Activated CD4-positive, CD25-positive, alpha-beta regulatory T cell (primary cell): ENCODE results near the gene SLC47A2.
A peak's percentile ranks its signal among the peaks of the same experiment; 100 is the strongest.
"Not testable (repeated sequence)": the region's sequence is repeated elsewhere in the genome, so short reads cannot be mapped to it uniquely, and the experiment has no call there.

Source experiments
- DNase-seq, 4 experiments: peaks; one replicate each; lab custom pipeline; 2025; lab: John Stamatoyannopoulos, UW

SLC47A2 gene, protein sequence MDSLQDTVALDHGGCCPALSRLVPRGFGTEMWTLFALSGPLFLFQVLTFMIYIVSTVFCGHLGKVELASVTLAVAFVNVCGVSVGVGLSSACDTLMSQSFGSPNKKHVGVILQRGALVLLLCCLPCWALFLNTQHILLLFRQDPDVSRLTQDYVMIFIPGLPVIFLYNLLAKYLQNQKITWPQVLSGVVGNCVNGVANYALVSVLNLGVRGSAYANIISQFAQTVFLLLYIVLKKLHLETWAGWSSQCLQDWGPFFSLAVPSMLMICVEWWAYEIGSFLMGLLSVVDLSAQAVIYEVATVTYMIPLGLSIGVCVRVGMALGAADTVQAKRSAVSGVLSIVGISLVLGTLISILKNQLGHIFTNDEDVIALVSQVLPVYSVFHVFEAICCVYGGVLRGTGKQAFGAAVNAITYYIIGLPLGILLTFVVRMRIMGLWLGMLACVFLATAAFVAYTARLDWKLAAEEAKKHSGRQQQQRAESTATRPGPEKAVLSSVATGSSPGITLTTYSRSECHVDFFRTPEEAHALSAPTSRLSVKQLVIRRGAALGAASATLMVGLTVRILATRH

DNA sequence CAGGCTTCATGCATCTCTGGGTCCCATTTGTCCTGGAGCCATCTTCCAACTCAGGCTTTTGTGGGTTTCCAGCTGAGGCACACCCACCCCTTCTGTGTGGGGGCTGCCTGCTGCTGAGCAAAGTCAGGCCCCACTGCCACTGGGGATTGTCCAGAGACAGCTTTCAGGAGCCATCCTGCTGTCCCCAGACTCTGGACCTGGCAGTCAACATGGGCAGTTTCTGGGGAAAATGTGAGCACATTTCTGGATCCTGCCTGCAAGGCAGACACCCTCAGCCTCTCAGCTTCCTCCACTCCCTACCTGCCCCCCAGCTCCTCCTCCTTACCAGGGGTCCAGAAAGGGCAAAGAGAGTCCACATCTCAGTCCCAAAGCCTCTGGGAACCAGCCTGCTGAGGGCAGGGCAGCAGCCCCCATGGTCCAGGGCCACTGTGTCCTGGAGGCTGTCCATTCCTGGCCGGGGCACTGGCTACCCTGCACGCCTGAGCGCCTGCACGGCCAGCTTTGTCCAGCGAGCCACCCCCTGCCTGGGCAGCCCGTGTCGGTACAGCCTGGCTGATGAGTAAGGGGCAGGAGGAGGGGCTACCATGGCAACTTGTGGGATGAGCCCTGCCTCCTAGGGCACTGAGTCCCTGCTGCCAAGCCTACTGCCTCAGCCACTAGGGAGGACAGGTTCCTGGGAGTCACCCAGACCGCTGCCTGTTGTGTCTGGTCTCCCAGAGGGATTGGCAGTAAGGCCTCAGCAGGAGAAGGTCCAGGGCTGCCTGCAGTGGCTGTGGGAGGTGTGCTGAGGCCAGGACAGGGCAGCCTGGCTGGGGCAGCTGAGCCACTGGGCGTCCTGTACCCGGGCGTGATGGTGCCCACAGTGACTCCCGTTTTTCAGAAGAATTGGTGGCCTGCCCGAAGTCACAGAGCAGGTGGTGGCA is at the start of gene SLC47A2:
TSS of gene SLC47A2 (minus strand) at position 477 of the 923 bp plus-strand sequence. CDS start at position 448, 29 bp downstream.
- no peak for DNase-seq

DNA sequence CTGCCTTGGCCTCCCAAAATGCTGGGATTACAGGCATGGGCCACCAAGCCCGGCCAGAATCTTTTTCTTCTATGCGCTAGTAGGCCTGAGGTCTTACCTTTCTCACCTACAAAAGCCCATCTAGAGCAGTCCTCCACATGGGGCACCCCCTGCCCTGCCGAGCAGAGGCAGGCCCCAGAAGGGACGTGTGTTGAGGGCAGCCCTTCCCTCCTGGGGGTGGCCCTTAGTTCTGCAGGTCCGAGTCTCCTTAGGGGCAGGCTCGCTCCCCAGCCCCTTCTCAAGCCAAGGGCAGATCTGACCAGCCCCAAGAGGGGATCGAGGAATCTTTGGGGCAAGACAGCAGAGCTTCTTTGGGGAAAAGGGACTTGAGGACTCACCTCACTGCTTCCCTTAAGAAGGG is 49.6 kb upstream of the SLC47A2 start:
- DNase-seq, result no peak

DNA sequence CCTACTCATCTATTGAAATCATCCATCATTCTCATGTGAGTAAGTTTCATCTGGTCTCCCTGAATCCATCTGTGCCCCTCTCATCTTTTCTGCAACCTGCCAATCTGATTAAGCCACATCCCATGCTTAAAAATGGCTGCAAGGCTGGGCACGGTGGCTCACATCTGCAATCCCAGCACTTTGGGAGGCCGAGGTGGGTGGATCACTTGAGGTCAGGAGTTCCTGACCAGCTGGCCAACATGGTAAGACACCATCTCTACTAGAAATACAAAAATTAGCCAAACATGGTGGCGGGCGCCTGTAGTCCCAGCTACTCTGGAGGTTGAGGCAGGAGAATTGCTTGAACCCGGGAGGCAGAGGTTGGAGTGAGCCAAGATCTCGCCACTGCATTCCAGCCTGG is 47.6 kb upstream of the SLC47A2 start:
- not testable (repeated sequence) for DNase-seq

DNA sequence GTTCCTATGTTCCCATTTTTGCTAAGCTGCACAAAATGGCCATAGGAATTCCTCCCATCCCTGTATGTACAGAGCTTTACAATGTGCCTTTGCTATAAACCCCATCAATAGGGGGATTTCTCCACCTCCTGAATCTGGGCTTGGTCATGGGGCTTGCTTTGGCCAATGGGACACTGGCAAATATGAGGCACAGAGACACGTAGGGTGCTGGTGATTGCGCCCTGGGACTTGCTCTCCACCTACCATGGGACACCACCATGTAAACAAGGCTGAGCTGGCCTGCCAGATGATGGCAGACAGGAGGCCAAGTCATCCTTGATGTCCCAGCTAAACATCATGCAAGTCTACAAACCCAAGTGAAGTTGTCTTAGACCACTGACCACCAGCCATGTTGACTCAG is 47.0 kb upstream of the SLC47A2 start:
- no peak for DNase-seq

DNA sequence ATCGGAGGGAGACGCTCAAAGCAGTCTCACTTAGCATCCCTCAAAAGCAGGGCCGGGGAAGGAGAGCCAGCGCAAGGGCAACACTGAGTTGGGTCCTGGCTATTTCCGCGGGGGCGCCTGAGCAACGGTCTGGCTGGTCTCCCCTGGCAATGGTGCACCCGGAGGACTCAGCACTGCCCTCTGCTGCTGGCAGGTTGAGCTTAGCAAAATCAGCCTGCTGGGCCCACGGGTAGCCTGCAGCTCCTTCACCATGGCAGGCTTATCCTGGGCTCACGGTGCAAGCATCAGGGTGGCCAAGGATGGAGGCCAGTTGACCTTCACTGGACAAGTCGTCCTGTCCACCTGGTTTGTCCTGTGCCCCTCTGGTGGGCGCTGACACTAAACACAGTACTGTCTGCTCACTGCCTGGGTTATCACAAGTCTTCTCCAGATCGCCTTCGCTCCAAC is 46.2 kb upstream of the SLC47A2 start:
- peak in 2 of 4 experiments; percentile 28 to 40 for DNase-seq

DNA sequence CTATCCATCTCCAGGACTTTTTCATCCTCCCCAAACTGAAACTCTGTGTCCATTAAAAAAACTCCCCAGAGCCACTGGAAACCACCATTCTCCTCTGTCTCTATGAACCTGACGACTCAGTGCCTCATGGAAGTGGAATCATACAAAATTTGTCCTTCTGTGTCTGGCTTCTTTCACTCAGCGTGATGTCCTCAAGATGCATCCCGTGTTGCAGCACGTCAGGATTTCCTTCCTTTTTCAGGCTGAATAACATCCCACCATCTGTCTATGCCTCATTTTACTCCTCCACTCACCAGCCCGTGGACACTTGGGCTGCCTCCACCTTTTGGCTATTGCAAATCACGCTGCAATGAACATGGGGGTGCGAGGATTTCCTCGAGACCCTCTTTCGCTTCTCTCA is 44.4 kb upstream of the SLC47A2 start:
- no peak for DNase-seq

DNA sequence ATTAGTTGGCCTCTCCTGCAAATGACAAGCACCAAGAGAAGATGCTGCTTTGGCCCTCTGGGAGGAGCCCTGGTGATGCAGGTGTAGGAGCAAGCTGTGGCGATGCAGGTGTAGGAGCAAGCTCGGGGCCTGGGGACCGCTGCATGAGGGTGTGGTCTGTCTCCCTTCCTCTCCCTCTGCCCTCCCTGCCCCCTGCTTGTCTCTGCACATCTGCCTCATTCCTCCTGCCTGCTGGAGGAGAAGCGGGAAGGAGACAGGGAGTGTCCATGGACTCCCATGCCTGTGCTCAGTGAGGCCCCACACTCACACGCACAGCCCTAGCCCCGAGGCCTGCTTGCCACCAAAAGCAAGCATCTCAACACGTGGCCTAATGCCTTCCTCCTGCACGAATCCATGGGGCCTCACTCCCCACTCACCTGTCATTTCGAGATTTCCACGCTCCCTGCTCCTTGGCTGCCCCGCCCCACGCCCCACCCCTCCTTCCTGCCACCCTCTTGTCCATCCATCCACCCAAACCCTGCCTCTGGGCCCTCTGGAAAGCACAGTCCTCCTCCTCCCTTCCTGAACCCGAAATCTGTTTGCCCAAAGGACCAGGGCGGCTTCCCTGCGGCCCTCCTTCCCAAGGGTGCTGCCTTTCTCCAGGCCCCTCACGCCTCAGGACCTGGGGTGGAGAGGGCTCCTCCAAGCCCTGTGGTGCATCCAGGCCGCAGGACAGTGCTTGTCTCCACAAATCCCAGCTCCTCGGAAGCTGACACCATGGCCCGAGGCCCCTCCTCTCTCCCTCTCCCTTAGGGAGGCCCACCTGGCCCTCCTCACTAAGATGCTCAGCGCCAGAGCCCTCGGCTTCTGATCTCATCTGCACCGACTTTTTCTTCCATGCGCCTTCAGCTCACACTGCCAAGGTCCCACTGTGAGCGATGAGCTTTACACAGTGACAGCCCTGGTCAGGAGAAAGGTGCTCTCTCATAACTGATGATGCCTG is 43.5 kb upstream of the SLC47A2 start:
- no peak for DNase-seq

DNA sequence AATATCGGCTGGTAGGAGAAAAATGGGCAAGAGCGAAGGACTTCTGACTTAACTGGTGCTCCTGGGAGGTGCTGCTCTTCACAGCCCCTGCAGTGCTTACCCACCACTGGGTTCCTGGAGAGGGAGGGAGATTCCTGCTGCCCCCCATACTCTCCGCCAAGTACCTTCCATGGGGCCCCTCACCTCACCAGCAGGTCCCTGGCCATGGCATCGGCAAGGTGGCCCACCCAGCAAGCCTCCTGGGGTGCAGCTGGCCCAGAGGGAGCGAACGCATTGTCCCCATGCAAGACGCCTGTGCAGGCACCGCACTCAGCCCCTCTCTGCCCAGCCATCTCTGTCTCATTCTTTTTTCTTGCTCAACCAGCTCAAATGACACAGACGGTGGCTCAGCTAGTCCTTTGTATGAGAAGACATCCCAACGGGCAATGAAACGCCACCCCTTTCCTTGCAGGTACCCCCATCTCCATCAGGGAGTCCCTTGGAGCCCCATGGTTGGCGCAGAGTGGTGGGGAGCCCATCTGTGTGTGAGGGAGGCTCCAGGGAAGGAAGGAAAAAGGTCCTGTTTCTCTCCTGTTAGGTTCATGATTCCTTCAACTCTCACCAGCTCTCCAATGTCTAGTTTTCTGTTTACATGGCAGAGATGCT is 41.3 kb upstream of the SLC47A2 start:
- DNase-seq, result no peak

DNA sequence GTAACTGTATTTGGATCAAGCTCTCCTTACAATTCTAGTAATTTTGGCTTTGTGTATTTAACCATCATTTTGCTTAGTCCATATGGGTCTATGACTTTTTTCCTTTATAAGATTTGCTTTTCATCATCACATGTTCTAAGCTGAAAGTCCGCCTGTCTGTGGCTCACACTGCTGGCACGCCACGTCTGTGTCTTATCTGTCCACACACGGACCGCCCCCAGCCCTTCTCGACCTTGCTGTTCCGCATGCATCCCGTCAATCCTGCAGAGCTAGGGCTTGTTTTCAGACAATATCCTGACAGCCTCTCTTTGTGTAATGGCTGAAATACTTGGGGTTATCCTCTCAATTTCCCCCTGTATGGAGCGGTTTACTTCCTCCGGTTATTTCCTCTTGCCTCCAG is 40.2 kb upstream of the SLC47A2 start:
- no peak for DNase-seq

DNA sequence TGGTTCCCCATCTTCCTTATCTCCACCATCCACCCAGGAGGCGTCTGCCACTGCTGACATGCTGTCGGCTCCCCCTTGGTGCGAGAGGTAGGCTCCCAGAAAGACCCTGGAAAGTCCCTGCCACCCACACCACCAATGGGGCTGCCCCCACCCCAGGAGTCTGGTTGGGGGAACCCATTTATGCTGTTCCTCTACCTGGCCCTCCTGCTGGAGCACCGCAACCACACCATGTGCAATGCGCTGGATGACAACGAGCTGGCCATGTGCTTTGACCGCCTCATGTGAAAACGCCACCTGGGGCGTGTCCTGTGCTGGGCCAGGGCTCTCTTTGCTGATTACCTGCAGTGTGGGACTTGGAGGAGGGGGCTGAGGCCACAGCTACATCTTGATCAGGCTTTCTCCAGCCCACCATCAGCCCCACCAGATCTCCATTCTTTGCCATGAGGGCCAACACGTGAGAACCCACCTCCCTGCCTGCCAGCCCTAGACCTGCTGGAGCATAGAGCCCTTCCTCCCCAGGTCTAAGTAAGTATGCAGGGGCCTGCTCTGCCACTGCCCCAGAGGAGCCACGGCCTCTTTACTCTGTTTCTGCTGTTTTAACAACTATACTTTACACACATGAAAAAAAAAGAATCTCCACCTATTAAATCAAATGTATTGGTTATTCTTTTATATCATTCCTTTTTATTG is 39.6 kb upstream of the SLC47A2 start:
- no peak for DNase-seq

DNA sequence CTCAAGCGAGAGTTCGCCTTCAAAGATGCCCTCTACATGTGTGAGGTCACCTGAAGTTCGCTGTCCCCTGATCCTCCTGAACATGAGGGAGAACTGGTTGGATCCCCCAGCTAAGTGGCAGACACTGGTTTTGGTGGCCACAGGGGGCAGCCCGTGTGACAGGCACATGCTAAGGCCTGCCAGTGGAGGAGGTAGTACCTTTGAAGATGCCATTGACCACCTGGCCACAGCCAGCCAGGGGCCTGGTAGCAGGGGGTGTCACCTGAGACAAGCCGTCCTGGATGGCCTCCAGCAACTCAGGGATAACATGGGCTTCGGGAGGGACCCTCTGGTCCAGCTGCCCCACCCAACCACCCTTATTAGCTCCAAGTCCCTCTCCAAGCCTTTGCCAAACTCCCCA is 39.0 kb upstream of the SLC47A2 start:
- DNase-seq, result no peak

DNA sequence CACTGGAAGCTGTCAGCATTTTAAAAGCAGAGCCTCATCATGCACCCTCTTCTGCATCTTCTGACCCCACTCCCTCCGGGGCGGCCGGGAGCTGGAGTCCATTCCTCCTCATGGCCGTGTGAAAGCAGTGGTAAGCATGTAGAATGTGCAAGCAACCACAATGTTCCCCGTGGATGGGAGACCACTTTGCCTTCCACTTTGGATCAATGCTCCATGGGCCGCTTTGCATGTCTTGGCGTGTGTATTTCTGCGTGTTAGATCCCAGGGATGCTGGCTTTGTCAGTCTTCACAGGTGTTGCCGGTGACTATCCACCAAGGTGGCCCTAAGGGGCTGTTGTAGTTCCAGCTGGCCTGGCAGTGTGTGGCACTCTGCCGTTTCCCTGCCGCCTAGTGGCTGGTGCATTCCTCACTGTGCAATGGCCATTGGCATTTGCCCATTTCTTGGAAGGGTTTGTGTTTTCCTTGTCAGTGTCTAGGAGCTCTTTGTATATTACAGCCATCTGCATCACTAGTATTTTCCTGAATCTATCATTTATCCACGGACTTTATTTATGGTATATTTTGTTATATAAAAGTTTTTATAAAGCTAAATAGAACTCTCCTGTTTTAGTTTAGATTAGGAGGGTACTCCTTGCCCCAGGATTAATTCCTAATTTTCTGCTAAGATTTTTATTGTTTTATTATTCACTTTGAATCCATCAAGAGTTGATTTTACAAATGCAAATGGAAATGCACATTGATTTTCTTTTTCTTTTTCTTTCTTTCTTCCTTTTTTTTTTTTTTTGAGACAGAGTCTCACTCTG is 37.5 kb upstream of the SLC47A2 start:
- DNase-seq, result no peak

DNA sequence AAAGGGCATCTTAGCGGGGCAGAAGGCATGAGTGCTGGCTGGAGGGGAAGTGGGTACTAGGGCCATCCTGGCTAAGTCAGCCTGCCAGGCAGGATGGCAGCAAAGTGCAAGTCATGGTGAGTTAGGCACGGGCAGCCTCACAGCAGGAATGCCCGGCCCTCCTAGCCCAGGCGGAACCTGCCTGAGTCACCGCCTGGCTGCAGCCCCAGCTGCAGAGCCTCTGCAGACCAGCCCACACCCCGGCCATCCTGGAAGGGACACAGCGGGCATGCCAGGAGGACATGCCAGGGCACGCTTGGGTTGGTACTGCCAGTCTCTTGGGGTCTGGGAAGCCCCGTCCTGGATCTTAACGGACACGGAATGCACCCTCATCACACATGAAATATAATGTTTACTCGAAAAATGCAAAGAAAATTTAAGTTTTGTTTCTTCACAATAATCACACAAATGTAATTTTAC is 36.7 kb upstream of the SLC47A2 start:
- no peak for DNase-seq

DNA sequence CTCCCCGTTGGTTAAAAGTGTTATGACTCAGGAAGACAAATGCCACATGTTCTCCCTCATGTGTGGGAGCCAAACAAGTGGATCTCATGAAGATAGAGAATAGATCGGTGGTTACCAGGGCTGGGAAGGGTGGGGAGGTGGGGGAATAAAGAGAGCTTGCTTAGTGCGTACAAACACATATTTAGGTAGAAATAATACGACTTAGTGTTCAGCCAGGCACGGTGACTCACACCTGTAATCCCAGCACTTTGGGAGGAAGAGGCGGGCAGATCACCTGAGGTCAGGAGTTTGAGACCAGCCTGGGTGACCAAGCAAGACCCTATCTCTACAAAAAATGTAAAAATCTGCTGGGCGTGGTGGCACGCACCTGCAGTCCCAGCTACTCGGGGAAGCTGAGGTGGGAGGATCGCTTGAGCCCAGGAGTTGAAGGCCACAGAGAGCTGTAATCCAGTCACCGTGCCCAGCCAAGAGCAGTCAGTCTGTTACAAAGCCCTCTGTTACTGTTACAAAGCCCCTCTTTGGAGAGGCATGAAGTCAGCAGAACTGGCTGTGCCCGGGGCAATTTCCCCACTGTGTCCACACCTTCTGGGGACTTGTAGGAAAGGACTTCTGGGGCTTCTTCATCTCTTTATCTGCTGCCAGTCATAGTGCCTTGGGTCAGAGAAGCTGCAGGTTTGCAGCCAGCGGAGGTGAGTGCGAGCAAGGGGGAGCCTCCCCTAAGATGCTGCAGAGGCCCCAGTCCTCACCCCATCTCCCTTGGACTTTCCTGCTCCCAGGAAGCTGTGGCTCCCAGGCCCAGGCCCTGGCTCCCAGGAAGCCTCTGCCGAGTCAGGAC is 36.0 kb upstream of the SLC47A2 start:
- DNase-seq, result no peak

DNA sequence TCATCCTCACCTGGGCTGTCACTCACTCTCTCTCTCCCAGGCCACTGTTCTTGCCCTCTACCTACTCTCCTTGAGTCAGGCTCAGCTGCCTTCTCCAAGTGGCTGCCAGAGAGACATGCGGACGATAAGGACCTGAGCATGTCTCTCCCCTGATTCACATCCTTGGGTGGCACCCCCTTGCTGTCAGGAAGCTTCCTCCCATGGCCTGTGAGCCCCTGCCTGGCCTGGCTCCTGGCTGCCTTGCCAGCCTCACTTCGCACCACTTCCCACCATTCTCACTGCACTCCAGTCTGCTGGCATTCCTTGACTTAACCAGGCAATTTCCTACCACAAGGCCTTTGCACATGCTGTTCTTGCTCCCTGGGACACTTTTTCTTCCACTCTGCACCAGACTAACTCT is 34.5 kb upstream of the SLC47A2 start:
- DNase-seq, result no peak

DNA sequence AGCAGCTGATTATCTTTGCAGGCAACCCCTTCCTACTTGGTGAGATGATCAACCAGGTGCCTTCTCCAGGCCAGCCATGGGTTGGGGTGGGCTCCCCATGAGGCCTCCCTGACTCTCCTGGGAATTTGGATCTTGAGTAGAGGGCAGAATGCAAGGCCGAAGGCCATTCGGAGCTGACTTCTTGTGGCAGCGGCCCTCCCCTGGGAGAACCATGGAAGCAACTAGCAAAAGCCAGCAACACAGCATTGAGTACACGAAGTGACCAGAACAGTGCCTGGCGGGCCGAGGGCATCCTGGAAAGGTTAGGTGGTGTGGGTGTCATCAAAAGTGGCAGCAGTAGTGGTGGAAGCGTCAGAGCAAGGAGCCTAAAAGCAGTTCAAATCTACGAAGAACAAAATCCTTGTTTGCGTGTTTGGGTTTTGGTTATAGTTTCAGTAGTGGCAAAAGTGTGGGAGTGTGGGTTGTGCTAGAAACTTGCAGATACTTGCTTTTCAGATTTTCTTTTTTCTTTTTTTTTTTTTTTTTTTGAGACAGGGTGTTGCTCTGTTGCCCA is 33.7 kb upstream of the SLC47A2 start:
- DNase-seq, result no peak

DNA sequence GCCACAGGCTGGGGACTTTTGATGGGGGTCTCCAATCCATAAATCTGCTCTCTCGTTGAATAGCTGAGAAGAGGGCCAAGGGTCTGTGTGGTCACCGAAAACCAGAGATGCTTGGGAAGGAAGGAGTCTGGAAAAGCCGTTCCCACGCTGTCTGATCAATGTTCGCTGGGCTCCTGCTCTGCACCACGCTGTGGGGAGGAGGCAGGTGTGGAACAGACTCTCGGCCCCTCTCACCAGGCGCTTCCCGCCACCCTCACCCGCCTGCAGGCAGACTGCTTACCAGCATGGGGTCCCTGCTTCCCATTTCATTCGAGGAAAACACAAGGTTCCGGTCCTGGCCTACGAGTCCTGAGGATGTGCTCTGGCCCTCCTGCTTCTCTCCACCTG is 32.4 kb upstream of the SLC47A2 start:
- DNase-seq, result no peak
